H9 (cell line): Measurements from ENCODE around the gene KLF13. TPM values are rescaled to one million over a fixed set of nuclear protein-coding genes. Genes with fewer than 3 reads are reported as not detected.

Experiments used
- DNase-seq: peaks from one replicate; pipeline ENCODE4 v3.0.0-alpha.2; 2017
- H2AFZ ChIP-seq: one replicate; pipeline ENCODE4 v1.6.1; 2013; ENCODE audit warnings: mild to moderate bottlenecking, low read length, control low read depth, moderate library complexity
- H2AK5ac ChIP-seq: 2 replicates; pipeline ENCODE4 v1.6.1; 2013; ENCODE audit warnings: low read length, control low read depth, mixed read lengths; ENCODE audit not compliant: insufficient read length
- H2BK120ac ChIP-seq: one replicate; pipeline ENCODE4 v1.6.1; 2013; ENCODE audit warnings: low read depth, mild to moderate bottlenecking, low read length, control low read depth, inconsistent platforms; ENCODE audit not compliant: poor library complexity, severe bottlenecking
- H2BK12ac ChIP-seq: 2 replicates; pipeline ENCODE4 v1.6.1; 2013; ENCODE audit warnings: low read length, control low read depth, mixed read lengths, low read depth; ENCODE audit not compliant: insufficient read length
- H2BK15ac ChIP-seq: 2 replicates; pipeline ENCODE4 v1.6.1; 2013; ENCODE audit warnings: low read depth, low read length, control low read depth
- H2BK20ac ChIP-seq: one replicate; pipeline ENCODE4 v1.6.1; 2013; ENCODE audit warnings: low read depth, mild to moderate bottlenecking, low read length, control low read depth, inconsistent platforms; ENCODE audit not compliant: poor library complexity, severe bottlenecking
- H2BK5ac ChIP-seq: 2 replicates; pipeline ENCODE4 v1.6.1; 2013; ENCODE audit warnings: low read length, control low read depth, mixed read lengths; ENCODE audit not compliant: insufficient read length
- H3K14ac ChIP-seq: 2 replicates; pipeline ENCODE4 v1.6.1; 2013; ENCODE audit warnings: low read length, control low read depth; ENCODE audit not compliant: insufficient read depth
- H3K18ac ChIP-seq: 2 replicates; pipeline ENCODE4 v1.6.1; 2013; ENCODE audit warnings: low read depth, mild to moderate bottlenecking, mixed read lengths, low read length, control low read depth; ENCODE audit not compliant: insufficient read length
- H3K23ac ChIP-seq: 2 replicates; pipeline ENCODE4 v1.6.1; 2013; ENCODE audit warnings: low read length, control low read depth, mixed read lengths, low read depth; ENCODE audit not compliant: insufficient read length
- H3K23me2 ChIP-seq: 2 replicates; pipeline ENCODE4 v1.6.1; 2013; ENCODE audit warnings: low read depth, mild to moderate bottlenecking, mixed read lengths, low read length, control low read depth; ENCODE audit not compliant: insufficient read length, poor library complexity, severe bottlenecking
- H3K27ac ChIP-seq: 2 replicates; pipeline ENCODE4 v1.5.1; 2013; ENCODE audit warnings: low read length, control low read depth, mixed read lengths, low read depth; ENCODE audit not compliant: insufficient read length
- H3K27me3 ChIP-seq: 2 replicates; pipeline ENCODE4 v1.6.1; 2013; ENCODE audit warnings: low read length, control low read depth, inconsistent platforms; ENCODE audit not compliant: insufficient read depth
- H3K4ac ChIP-seq: 2 replicates; pipeline ENCODE4 v1.6.1; 2013; ENCODE audit warnings: low read depth, mild to moderate bottlenecking, control low read depth, inconsistent platforms, low read length, moderate library complexity
- H3K4me1 ChIP-seq: 2 replicates; pipeline ENCODE4 v1.6.1; 2013; ENCODE audit warnings: low read length, control low read depth, inconsistent platforms; ENCODE audit not compliant: insufficient read depth
- H3K4me2 ChIP-seq: 2 replicates; pipeline ENCODE4 v1.6.1; 2013; ENCODE audit warnings: low read length, control low read depth, mixed read lengths; ENCODE audit not compliant: insufficient read length, insufficient read depth
- H3K56ac ChIP-seq: 2 replicates; pipeline ENCODE4 v1.6.1; 2013; ENCODE audit warnings: low read depth, mild to moderate bottlenecking, mixed read lengths, low read length, control low read depth; ENCODE audit not compliant: insufficient read length
- H3K79me1 ChIP-seq: 2 replicates; pipeline ENCODE4 v1.6.1; 2013; ENCODE audit warnings: low read depth, mild to moderate bottlenecking, moderate library complexity, low read length, control low read depth, inconsistent platforms; ENCODE audit not compliant: insufficient read depth, poor library complexity, severe bottlenecking
- H3K79me2 ChIP-seq: 2 replicates; pipeline ENCODE4 v1.6.1; 2013; ENCODE audit warnings: low read length, control low read depth, inconsistent platforms; ENCODE audit not compliant: insufficient read depth
- H3K9ac ChIP-seq: 2 replicates; pipeline ENCODE4 v1.6.1; 2013; ENCODE audit warnings: low read length, control low read depth, mixed read lengths; ENCODE audit not compliant: insufficient read length; ENCODE audit errors: extremely low read depth
- H3K9me3 ChIP-seq: one replicate; pipeline ENCODE4 v1.6.1; 2013; ENCODE audit warnings: low read depth, low read length, inconsistent platforms; ENCODE audit not compliant: control insufficient read depth
- H3T11ph ChIP-seq: one replicate; pipeline ENCODE4 v1.6.1; 2013; ENCODE audit warnings: mild to moderate bottlenecking, low read length, control low read depth, inconsistent platforms
- H4K20me1 ChIP-seq: one replicate; pipeline ENCODE4 v1.6.1; 2013; ENCODE audit not compliant: control insufficient read depth, insufficient read length, insufficient read depth
- H4K5ac ChIP-seq: 2 replicates; pipeline ENCODE4 v1.6.1; 2013; ENCODE audit warnings: low read depth, mild to moderate bottlenecking, mixed read lengths, low read length, control low read depth; ENCODE audit not compliant: insufficient read length
- H4K8ac ChIP-seq: replicated peaks from 2 replicates; pipeline ENCODE4 v1.6.1; 2013; ENCODE audit warnings: low read length, control low read depth, mixed read lengths, low read depth; ENCODE audit not compliant: insufficient read length
- H4K91ac ChIP-seq: 2 replicates; pipeline ENCODE4 v1.6.1; 2013; ENCODE audit warnings: low read depth, mild to moderate bottlenecking, moderate library complexity, mixed read lengths, low read length, control low read depth; ENCODE audit not compliant: insufficient read length
- H3K27ac Mint-ChIP-seq, 3 experiments: 2 replicates in 2 of 3; 3 replicates in 1 of 3; pipeline ENCODE4 v1.8.0; 2020 to 2021; ENCODE audit warnings: mixed read lengths in 3 of 3, mild to moderate bottlenecking in 1 of 3, moderate library complexity in 1 of 3
- H3K27me3 Mint-ChIP-seq: 2 replicates; pipeline ENCODE4 v1.8.0; 2021; ENCODE audit warnings: low read depth, mild to moderate bottlenecking, moderate library complexity, mixed read lengths
- H3K36me3 Mint-ChIP-seq, 3 experiments: 2 replicates in 2 of 3; 3 replicates in 1 of 3; pipeline ENCODE4 v1.8.0; 2020 to 2021; ENCODE audit warnings: low read depth in 3 of 3, mixed read lengths in 3 of 3; ENCODE audit not compliant: insufficient read depth in 1 of 3
- H3K4me1 Mint-ChIP-seq, 2 experiments: 2 replicates each; pipeline ENCODE4 v1.8.0; 2020; ENCODE audit warnings: mixed read lengths in 2 of 2
- H3K4me3 Mint-ChIP-seq, 2 experiments: 2 replicates in 1 of 2; 3 replicates in 1 of 2; pipeline ENCODE4 v1.8.0; 2020 to 2021; ENCODE audit warnings: mild to moderate bottlenecking in 2 of 2, mixed read lengths in 2 of 2, moderate library complexity in 1 of 2
- H3K9me3 Mint-ChIP-seq, 2 experiments: 2 replicates in 1 of 2; 3 replicates in 1 of 2; pipeline ENCODE4 v1.8.0; 2020; ENCODE audit warnings: mild to moderate bottlenecking in 2 of 2, mixed read lengths in 2 of 2, moderate library complexity in 1 of 2
- total RNA-seq: library from RNA; stranded (reverse); gene quantifications from 2 replicates; pipeline ENCODE4 v1.2.1, GENCODE V29; 2021
- TF ChIP-seq, protein P1 (sequence below): fragments of 200-600 bp; sonication (generic); conservative IDR thresholded peaks from 3 replicates; pipeline ENCODE4 v1.8.0; 2021; ENCODE audit warnings: antibody characterized with exemption, mild to moderate bottlenecking

Gene KLF13
- total RNA-seq, 1 experiment from 2014 or later = 33.4 TPM

DNA sequence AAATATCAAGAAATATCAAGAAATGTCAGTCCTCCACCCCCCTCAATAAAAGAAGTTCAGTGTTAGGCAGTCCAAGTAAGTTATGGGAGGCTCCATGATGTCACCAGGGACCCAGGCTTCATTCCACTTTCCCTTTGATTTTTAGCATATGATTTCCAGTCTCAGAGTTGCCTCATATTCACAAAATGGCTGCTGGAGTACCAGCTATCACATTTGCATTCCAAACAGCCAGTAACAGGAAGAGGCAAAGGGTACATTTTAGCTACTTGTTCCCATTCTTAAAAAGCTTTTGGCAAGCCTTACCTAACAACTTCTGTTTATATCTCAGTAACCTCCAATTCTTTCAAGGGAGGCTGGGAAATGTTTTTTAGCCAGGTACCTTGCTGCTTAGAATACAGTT, 13.4 kb upstream of the KLF13 start:
- no peak overlapping the region for H3T11ph ChIP-seq
- no peaks in the 10 kb centered on the region for H3K79me2 ChIP-seq
- no peaks in the 10 kb centered on the region for H4K20me1 ChIP-seq
- no peak overlapping the region for H3K56ac ChIP-seq
- no peak overlapping the region for H3K4me3 Mint-ChIP-seq
- H3K4me2 ChIP-seq = no peak overlapping the region
- TF ChIP-seq, protein P1, sequence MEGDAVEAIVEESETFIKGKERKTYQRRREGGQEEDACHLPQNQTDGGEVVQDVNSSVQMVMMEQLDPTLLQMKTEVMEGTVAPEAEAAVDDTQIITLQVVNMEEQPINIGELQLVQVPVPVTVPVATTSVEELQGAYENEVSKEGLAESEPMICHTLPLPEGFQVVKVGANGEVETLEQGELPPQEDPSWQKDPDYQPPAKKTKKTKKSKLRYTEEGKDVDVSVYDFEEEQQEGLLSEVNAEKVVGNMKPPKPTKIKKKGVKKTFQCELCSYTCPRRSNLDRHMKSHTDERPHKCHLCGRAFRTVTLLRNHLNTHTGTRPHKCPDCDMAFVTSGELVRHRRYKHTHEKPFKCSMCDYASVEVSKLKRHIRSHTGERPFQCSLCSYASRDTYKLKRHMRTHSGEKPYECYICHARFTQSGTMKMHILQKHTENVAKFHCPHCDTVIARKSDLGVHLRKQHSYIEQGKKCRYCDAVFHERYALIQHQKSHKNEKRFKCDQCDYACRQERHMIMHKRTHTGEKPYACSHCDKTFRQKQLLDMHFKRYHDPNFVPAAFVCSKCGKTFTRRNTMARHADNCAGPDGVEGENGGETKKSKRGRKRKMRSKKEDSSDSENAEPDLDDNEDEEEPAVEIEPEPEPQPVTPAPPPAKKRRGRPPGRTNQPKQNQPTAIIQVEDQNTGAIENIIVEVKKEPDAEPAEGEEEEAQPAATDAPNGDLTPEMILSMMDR = no peak
- H3K27ac Mint-ChIP-seq = no peak overlapping the region
- no peak overlapping the region for H3K4ac ChIP-seq
- peaks cover 0 to 3% of the 10 kb centered on the region in 2 experiments; a peak in 3 of 5 replicates for H3K9me3 Mint-ChIP-seq
- H2BK120ac ChIP-seq = no peak overlapping the region
- H2BK12ac ChIP-seq = no peak overlapping the region
- no peak overlapping the region for H3K27ac ChIP-seq
- H4K91ac ChIP-seq = no peak overlapping the region
- H3K4me1 Mint-ChIP-seq = peaks cover 25 to 28% of the 10 kb centered on the region in 2 experiments
- no peak overlapping the region for H2AFZ ChIP-seq
- H4K5ac ChIP-seq = no peak overlapping the region
- peaks cover 0 to 2% (median 0%) of the 10 kb centered on the region in 3 experiments; a peak in 1 of 7 replicates for H3K36me3 Mint-ChIP-seq
- H2BK15ac ChIP-seq = no peak overlapping the region
- H4K8ac ChIP-seq = no peak overlapping the region
- H3K9me3 ChIP-seq = peaks cover 4% of the 10 kb centered on the region
- H3K23me2 ChIP-seq = no peaks in the 10 kb centered on the region
- no peak overlapping the region for H3K9ac ChIP-seq
- no peaks in the 10 kb centered on the region for H3K79me1 ChIP-seq
- H3K4me1 ChIP-seq = no peaks in the 10 kb centered on the region
- no peak overlapping the region for H3K23ac ChIP-seq
- no peak overlapping the region for H2BK5ac ChIP-seq
- H2BK20ac ChIP-seq = no peak overlapping the region
- peaks cover 14% of the 10 kb centered on the region for H3K27me3 Mint-ChIP-seq
- no peak overlapping the region for H3K14ac ChIP-seq
- H3K18ac ChIP-seq = no peak overlapping the region
- H2AK5ac ChIP-seq = no peak overlapping the region
- DNase-seq = no peak
- no peaks in the 10 kb centered on the region for H3K27me3 ChIP-seq
